OCI-LY1 (cell line): ENCODE data around the gene SLC9A9.

Source experiments
- CTCF ChIP-seq: fragments of 200-600 bp; sonication (generic), shearing (Covaris generic); IDR thresholded peaks from 2 replicates; pipeline ENCODE4 v1.5.1; 2017; ENCODE audit warnings: mild to moderate bottlenecking, antibody characterized with exemption, low read length, moderate library complexity, mixed read lengths
- EZH2 ChIP-seq: fragments of 200-600 bp; sonication (generic), shearing (Covaris generic); IDR thresholded peaks from 2 replicates; pipeline ENCODE4 v1.8.0; 2017; ENCODE audit warnings: borderline replicate concordance, mixed run types, mild to moderate bottlenecking, antibody characterized with exemption, low read length, moderate library complexity, mixed read lengths

GRCh38 chr3:143321058-143321769, 527.1 kb downstream of the SLC9A9 start:
- no peak for TF ChIP-seq CTCF
- TF ChIP-seq EZH2 = no peak
